ENCODE results near the gene KCNC2. TPM values are rescaled to one million over a fixed set of nuclear protein-coding genes. Genes with fewer than 3 reads are reported as not detected.

The KCNC2 gene
- total and polyA plus RNA-seq, 7 donors = under 0.01 to 1.1 (median 0.41) TPM; not detected in 2

DNA sequence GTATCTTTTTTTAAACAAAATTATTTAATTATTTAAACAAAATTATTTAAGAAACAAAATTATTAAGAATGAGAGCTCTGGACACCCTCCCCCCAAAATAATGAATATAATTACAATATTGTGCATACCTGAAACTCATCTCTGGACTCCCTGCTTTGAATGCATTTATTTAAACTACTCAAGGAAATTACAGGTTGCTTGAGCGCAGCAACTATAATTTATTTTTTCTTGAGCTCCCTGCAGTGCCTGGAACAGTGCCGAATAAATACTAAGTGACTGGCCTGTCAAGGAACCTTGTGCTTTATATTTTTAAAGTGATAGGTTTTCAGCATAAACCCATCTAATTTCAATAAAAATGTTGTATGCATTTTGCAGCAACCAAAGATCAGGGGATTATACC lies 93.9 kb downstream of the KCNC2 start:
- Histone ChIP-seq H3K27ac (no peak overlapping the region), H3K36me3 (no peaks in the 10 kb centered on the region), H3K4me3 (no peak overlapping the region), H3K9me3 (no peaks in the 10 kb centered on the region), H3K27me3 (no peaks in the 10 kb centered on the region), H3K4me1 (peaks cover 0 to 9% (median 3%) of the 10 kb centered on the region in 4 donors)
- 97% methylated on average over 2 of the region's 2 CpGs for WGBS, 2 donors
- intact Hi-C loops (cut with DNase I) = no loop called here
- no peak for TF ChIP-seq POLR2A (IDR thresholded peaks at IDR 0.05)
- TF ChIP-seq, protein P1, sequence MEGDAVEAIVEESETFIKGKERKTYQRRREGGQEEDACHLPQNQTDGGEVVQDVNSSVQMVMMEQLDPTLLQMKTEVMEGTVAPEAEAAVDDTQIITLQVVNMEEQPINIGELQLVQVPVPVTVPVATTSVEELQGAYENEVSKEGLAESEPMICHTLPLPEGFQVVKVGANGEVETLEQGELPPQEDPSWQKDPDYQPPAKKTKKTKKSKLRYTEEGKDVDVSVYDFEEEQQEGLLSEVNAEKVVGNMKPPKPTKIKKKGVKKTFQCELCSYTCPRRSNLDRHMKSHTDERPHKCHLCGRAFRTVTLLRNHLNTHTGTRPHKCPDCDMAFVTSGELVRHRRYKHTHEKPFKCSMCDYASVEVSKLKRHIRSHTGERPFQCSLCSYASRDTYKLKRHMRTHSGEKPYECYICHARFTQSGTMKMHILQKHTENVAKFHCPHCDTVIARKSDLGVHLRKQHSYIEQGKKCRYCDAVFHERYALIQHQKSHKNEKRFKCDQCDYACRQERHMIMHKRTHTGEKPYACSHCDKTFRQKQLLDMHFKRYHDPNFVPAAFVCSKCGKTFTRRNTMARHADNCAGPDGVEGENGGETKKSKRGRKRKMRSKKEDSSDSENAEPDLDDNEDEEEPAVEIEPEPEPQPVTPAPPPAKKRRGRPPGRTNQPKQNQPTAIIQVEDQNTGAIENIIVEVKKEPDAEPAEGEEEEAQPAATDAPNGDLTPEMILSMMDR (IDR thresholded peaks at IDR 0.05) = no peak
- TF ChIP-seq EP300 (IDR thresholded peaks at IDR 0.05) = no peak
- TF ChIP-seq POLR2AphosphoS5 (IDR thresholded peaks at IDR 0.05) = no peak
- DNase-seq = no peak

DNA sequence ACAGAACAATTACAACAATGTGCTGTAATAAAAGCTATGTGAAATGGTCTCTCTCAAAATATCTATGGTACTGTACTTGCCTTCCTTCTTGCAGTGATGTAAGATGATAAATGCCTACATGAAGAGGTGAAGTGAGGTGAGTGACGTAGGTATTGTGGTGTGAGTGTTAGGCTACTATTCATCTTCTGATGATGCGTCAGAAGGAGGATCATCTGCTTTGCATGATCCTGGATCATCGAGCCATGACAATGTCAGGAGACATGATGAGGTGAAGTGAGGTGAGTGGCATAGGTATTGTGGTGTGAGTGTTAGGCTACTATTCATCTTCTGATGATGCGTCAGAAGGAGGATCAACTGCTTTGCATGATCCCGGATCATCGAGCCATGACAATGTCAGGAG lies 105.8 kb downstream of the KCNC2 start:
- TF ChIP-seq POLR2A (IDR thresholded peaks at IDR 0.05) = no peak
- TF ChIP-seq EP300 (IDR thresholded peaks at IDR 0.05) = no peak
- no peak for TF ChIP-seq POLR2AphosphoS5 (IDR thresholded peaks at IDR 0.05)
- TF ChIP-seq, protein P1 (IDR thresholded peaks at IDR 0.05) = no peak
- Histone ChIP-seq H3K27ac (no peak overlapping the region), H3K4me1 (no peaks in the 10 kb centered on the region), H3K27me3 (no peaks in the 10 kb centered on the region), H3K36me3 (no peaks in the 10 kb centered on the region), H3K9me3 (no peaks in the 10 kb centered on the region), H3K4me3 (no peak overlapping the region)
- WGBS, 2 donors = 95 to 96% methylated on average over 6 of the region's 6 CpGs
- DNase-seq = no peak
- intact Hi-C loops (cut with DNase I) = no loop called here

GRCh38 chr12:75101781-75102180 lies 107.9 kb downstream of the KCNC2 start:
- no peaks in the 10 kb centered on the region for H3K27me3 ChIP-seq
- H3K4me1 ChIP-seq = no peaks in the 10 kb centered on the region
- no peaks in the 10 kb centered on the region for H3K36me3 ChIP-seq
- H3K9me3 ChIP-seq = no peaks in the 10 kb centered on the region
- no peak for TF ChIP-seq EP300 (IDR thresholded peaks at IDR 0.05)
- TF ChIP-seq, protein P1 (IDR thresholded peaks at IDR 0.05) = no peak
- no peak overlapping the region for H3K4me3 ChIP-seq
- H3K27ac ChIP-seq = no peak overlapping the region
- DNase-seq = no peak
- 80 to 94% methylated on average over 3 of the region's 3 CpGs for WGBS, 2 donors
- intact Hi-C loops (cut with DNase I) = no loop called here

GRCh38 chr12:75099210-75099609 lies 110.4 kb downstream of the KCNC2 start:
- no peak for TF ChIP-seq EP300 (IDR thresholded peaks at IDR 0.05)
- TF ChIP-seq, protein P1 (IDR thresholded peaks at IDR 0.05) = no peak
- no peak for TF ChIP-seq POLR2AphosphoS5 (IDR thresholded peaks at IDR 0.05)
- TF ChIP-seq POLR2A (IDR thresholded peaks at IDR 0.05) = no peak
- no peaks in the 10 kb centered on the region for H3K9me3 ChIP-seq
- no peak for DNase-seq
- H3K27ac ChIP-seq = no peak overlapping the region
- no peak overlapping the region for H3K4me3 ChIP-seq
- no peaks in the 10 kb centered on the region for H3K36me3 ChIP-seq
- intact Hi-C loops (cut with DNase I) = no loop called here
- H3K27me3 ChIP-seq = no peaks in the 10 kb centered on the region
- no peaks in the 10 kb centered on the region for H3K4me1 ChIP-seq

DNA sequence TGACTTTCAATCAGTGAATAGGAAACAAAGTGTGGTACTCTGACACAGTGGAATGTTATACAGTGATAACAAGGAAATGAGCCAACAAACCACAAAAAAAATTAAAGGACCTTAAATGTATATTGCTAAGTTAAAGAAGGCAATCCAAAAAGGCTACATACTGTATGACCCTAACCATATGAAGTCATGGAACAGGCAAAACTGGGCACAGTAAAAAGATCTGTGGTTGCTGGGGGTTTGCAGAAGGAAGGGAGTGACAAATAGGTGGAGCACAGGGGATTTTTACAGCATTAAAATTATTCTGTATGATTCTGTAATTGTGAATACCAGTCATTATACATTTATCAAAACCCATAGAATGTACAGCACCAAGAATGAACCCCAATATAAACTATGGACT lies 112.6 kb downstream of the KCNC2 start:
- Histone ChIP-seq H3K9me3 (no peaks in the 10 kb centered on the region), H3K4me3 (no peak overlapping the region), H3K36me3 (no peaks in the 10 kb centered on the region), H3K27me3 (no peaks in the 10 kb centered on the region), H3K27ac (no peak overlapping the region), H3K4me1 (no peaks in the 10 kb centered on the region)
- intact Hi-C loops (cut with DNase I) = no loop called here
- DNase-seq = no peak
- TF ChIP-seq, protein P1 (IDR thresholded peaks at IDR 0.05) = no peak
- TF ChIP-seq POLR2AphosphoS5 (IDR thresholded peaks at IDR 0.05) (no peak), EP300 (IDR thresholded peaks at IDR 0.05) (no peak), POLR2A (IDR thresholded peaks at IDR 0.05) (no peak)
